Measurements from ENCODE around the gene DAAM2. TPM values are rescaled to one million over a fixed set of nuclear protein-coding genes. Genes with fewer than 3 reads are reported as not detected.
A peak's percentile ranks its signal among the peaks of the same experiment; 100 is the strongest.

DAAM2 gene
- total RNA-seq, 1 donor from 2014 or later = 37.2 TPM

DNA sequence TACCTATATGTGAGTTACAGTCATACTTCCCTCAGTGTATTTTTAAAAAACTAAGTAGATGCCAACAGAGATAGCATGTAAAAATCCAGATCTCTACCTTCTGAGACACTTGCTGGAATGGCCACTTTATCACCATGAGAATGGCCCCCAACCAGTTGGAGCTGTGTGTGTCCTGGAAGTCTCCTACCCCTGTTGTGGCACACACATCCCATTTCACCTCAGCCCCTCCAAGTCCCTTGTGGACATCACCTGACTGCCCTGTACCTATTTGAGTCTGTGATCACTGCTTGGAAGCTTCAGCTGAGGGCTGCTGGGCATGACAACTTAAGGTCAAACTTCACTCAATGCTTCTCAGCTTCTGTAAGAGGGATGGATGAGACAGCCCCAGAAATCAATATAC lies 118.0 kb downstream of the DAAM2 start:
- DNase-seq = no peak

DNA sequence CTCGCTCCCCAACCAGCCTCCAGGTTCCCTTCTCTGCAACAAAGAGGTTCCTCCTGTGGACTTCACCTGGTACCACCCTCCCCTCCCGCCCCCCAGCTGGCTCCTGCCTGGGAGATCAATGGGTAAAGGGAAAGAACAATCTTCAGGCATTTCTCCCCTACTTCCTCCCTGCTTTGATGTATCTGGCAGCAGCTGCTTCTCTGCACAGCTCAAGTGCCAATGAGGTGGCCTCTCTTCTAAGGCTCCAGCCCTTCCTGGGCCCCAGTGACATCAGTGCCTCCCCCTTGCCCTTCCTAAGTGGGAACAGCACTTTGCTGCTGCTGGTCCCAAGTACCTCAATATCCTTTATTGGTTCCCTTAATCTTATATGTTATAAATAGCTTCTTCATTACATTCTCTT lies 118.6 kb downstream of the DAAM2 start:
- DNase-seq = no peak

DNA sequence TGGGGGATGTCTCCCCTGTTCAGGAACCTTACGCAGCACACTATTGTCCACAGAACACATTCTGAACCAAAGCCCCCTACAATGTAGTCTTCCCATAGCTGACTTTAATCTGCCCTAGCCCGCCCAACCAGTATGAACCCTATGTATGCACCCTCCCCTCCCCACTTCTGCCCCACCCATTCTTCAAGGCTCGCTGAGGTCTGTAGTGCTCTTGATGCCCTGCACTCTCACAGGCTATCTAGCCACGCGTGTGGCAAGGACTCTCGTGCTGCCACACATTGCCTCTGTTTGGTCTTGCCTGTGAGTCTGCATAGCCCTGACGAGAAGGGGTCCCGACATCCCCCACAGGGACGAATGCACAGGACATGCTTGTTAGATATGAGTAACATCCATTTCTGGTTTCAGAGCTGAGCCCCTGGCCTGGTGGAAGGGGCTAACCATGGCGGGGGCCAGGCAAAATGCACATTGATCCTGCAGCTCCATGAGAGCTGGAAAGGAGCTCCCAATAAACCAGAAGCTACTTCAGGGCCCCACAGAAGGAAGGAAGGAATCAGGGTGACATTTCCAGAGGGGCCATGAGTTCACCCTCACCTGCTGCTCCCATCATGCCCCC lies 119.4 kb downstream of the DAAM2 start:
- no peak for DNase-seq

DNA sequence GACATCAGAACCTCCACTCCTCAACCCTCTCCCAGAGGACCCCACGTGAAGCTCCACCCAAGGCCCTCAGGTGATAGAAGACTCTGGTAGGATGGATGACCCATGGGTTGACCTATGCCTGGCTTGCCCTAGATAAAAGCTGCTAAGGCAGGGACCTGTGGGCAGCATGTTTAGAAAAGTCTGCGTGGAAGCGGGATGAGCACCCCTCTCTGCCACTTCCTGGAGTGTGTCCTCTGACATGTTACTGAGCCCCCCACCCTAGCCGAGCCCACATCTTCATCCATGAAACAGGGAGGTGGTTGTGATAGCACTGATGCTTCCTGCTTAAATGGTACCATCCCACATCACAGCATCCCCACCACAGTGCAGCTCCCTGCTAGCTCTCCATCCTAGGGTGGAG lies 120.3 kb downstream of the DAAM2 start:
- DNase-seq = no peak

DNA sequence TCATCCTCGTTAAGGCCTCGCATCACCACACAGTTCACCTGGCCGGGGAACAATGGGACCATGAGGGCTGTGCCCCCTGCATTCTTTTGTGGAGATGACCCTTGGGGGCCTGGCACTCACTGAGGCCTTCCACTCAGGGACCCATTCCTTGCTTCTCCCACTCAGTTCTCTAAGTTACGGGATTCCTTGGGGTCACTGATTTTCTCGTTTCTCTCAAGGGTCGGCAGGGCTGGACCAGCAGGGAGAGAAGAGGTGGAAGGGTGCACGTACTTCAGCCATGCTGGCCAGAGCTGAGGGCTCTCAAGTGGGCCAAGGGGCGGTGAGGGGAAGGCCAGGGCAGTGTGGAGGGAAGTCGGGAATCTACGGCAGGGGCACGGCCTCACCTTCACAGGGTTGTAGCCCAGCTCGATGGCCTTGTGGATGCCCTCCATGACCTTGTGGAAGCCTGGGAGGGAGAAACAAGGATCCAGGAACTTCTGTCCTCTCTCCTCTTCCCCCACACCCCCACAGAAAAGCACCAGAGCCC lies 121.3 kb downstream of the DAAM2 start:
- DNase-seq = no peak

DNA sequence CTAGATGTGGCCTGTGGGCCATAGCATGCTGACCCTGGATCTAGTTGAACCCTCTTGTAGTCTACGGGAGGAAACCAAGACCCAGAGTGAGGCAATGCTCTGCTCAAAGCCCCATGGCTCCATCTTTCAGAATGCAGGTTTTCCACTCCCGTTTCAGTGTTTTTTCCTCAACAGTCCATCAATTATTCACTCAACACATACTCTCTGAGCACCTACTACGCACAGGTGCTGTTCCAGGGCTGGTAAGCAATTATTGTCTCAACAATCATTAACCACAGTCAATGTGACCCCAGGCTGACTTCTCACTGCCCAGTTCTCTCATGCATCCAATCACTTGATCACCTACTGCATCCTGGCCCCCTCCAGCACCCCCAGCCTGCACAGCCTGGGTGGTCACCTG lies 122.1 kb downstream of the DAAM2 start:
- DNase-seq = no peak

DNA sequence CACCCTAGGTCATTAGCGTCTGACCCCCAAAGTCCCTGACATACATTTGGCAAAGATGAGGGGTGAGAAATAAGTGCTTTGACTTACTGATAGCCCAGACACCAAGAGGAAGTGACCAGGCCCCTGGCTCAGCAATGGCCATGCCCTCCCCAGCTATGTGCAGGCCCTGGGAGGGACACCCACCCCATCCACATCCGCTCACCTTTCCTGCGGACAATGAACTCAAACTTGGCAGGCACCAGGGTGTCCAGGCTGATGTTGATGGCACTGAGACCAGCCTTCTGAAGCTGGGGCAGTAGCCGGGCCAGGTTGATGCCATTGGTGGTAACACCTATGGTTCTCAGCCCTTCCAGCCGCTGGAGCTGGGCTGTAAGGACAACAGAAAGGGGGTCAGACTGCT lies 123.7 kb downstream of the DAAM2 start:
- DNase-seq = no peak

DNA sequence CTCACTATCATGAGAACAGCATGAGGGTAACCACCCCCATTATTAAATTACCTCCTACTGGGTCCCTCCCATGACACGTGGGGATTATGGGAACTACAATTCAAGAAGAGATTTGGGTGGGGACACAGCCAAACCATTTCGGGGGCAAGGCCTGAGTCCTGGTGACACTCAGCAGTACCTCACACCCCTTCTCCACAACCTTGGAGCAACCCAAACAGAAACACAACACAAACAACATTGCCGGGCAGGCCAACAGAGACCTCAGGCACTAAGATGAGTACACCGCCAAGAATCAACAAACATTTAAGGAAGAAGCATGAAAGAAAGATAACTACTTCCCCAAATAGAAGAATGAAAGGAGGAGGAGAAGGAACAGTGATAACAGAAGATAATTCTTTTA lies 125.2 kb downstream of the DAAM2 start:
- DNase-seq = no peak

DNA sequence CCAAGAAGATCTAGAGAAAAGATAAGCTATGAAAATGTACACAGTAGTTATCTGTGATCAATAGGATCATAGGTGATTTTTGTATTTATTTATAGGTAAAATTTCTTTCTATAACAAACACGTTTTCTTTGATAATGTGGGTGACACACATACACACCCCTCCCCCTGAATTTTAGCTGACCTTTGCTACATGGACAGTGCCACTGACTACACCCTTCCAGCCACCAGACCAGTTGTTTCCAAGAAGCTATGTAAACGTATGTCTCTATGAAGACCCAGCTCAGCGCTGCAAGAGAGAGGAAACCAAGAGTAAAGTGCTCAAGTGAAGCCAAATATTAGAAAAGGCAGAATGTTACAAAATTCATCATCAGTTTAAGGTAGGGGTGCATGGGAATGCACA lies 125.8 kb downstream of the DAAM2 start:
- DNase-seq = no peak

DNA sequence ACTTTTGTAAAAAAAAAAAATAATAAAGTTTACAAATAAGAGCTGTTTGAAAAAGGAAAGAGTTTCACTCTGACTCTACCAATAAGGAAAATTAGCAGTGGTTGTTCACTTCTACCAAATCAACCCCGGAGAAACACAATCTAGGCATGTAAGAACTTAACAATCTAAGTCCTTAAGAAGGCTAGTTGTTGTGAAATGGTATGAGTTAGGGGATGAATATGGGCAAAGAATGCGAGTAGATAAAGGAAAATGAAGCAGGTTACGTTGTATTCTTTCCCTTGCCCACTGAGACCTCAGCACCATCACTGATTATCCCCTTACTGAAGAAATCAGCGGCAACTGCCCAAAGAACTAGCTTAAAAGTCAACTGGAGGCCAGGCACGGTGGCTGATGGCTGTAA lies 126.7 kb downstream of the DAAM2 start:
- no peak for DNase-seq

DNA sequence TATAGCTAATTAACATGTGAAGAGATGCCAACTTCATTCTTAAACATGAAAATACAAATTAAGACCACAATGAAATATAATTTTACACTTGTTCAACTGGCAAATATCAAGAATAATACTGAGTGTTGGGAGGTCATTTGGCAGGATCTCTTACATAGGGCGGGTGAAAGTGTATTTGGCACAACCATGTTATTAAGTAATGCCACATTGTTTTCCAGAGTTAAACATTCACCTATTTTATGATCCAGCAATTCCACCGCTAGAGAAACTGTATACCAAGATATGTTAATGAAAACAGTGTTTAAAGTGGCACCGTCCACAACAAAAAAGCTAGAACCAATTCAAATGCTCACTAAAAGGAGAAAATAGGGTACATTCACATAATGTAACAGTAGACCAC lies 128.0 kb downstream of the DAAM2 start:
- no peak for DNase-seq

DNA sequence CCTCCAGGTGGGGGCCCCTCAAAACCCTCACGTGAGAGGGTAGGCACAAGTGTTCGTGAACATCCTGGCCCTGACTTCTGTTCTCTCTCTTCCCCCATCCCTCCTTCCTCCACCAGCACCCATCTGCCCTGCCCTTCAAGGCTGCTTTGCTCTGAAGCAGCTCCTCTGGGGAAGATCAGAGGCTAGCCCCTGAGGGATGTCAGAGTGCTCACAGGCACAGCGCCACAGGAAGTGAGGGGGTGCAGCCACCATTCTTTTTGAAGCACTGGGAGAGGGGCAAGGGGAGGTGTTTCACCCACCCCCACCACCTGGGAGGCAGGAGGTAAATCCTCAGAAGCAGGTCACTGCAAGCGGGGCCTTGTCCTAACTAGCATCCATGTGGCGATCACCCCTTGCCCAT lies 130.6 kb downstream of the DAAM2 start:
- DNase-seq = no peak

DNA sequence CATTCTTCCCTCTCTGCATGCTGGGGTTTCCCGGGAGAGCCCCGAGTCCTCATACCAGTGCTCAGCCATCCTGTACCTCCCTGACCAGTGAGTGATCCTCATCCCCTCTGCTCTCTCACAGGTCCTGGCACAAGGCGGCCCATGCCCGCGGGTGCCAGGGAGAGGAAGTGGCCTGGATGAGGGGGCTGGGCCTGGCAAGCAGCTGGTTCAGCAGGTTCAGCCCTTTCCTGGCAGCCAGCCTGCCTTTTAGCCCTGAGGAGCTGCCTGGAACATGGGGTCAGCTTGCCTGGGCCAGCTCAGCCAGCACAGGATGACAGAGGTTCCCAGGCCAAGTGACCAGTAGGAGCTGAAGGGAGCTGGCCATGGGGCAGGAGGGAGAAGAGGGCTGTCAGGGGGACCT lies 131.2 kb downstream of the DAAM2 start:
- DNase-seq = no peak

DNA sequence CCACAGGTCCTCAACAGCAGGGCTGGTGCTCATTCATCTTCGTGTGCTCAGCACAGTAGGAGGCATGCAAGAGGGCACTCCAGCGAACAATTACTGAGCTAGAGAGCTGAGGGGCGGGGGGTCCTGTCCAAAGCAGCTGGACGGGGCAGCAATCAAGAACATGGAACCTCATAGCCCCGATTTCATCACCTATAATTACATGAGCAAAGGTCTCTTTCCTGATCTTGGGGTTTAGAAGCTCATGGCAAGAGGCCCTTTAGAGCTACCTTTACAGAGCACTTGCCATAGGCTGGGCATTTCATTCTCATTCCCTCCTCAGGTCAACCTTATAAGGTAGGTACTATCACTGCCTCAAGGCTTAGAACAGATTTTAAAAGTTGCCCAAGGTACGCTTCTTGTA lies 131.7 kb downstream of the DAAM2 start:
- no peak for DNase-seq

DNA sequence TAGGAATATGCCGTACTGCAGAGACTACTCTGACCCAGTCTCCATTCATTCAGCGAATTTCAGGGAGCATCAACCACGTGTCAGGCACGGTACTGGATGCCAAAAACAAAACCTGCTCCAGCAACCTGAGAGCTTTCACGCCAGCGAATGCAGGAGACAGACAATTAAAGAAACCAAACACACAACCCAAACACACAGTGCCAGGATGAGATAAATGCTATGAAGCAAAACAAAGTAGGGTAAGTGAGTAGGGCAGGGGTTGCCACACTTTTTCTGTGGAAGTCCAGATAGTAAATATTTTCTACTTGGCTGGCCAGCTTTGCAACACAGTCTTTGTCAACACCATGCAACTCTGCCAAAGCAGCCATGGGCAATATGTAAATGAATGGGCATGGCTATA lies 132.1 kb downstream of the DAAM2 start:
- DNase-seq = no peak

DNA sequence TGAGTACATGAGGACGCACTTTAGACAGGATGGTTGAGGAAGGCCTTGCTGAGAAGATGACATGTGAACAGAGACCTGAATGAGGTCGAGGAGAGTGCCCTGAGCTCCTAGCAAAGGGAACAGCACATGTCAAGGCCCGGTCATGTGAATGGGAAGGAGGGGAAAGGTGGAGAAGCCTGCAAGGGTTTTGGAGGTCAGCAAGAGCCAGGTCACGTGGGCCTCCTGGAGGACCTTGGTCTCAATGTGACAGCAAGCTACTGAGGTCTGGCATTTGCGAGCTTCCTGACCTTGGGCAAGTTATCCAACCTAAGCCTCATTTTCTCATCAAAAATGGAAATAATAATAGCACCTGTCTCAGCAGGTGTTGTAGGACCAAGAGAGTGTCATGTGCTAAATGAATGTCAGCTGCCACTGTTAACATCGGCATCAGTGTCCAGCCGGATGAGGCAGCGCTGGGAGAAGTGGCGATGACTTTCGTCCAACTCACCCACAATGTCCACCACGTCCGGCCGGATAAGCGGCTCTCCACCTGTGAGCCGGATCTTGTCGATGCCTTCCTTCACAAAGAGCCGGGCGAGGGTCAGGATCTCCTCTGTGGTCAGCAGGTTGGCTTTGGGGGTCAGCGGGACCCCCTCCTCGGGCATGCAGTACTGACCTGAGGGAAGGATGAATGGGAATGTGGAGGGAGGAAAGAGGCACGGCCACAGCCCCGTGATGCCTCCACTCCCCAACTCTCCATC lies 133.2 kb downstream of the DAAM2 start:
- no peak for DNase-seq

DNA sequence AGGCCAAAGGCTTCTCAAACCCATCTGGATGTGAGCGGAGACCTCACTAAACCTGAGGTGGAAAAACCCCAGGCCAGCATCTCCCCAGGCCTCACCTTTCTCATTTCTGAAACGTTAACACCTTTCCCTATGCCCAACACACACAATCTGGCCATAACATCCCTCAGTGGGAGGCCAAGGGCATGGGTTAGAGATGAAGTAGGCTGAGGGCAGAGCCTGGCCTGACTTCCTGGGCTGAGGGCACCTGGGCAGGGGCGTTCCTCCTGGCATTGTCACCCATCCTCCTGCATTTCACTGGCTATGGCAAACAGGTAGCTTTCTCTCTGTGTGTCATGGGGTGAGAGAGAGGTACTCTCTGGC lies 133.7 kb downstream of the DAAM2 start:
- DNase-seq = no peak

DNA sequence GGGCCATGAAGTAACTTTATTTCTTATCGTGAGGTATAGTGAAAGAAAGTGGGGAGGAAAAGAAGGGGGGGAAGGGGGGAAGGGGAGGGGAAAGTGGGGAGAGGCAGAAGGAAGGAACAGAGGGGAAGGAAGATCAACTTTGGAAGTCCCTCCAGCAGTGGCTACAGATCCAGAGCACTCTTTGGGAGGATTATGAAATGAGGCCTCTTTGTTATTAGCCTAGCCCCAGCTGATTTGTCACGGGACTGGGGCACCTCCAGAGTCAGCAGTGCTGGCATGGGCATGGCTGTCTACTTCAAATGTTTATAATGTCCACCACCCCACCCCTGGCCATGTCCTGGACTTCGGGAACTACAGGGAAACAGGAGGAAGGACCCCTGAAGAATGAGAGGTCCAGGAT lies 134.5 kb downstream of the DAAM2 start:
- DNase-seq = no peak

DNA sequence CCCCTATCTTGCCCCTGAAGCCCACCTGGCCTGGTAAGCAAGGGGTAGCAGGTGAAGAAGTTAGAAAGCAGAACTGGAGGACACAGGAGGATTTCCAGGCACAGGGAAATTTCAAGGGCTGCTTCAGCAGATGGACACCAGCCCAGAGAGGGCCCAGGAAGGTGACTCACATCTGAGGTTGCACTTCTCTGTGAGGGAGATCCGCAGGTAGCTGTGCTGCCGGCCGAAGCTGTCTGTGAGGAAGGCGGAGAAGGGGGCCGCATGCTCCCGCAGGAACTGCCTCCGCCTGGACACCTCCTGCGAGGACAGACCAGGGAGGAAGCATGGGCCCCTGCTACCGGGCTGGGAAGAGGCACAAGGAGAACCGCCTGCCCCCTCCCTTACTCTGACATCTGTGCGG lies 135.0 kb downstream of the DAAM2 start:
- no peak for DNase-seq

DNA sequence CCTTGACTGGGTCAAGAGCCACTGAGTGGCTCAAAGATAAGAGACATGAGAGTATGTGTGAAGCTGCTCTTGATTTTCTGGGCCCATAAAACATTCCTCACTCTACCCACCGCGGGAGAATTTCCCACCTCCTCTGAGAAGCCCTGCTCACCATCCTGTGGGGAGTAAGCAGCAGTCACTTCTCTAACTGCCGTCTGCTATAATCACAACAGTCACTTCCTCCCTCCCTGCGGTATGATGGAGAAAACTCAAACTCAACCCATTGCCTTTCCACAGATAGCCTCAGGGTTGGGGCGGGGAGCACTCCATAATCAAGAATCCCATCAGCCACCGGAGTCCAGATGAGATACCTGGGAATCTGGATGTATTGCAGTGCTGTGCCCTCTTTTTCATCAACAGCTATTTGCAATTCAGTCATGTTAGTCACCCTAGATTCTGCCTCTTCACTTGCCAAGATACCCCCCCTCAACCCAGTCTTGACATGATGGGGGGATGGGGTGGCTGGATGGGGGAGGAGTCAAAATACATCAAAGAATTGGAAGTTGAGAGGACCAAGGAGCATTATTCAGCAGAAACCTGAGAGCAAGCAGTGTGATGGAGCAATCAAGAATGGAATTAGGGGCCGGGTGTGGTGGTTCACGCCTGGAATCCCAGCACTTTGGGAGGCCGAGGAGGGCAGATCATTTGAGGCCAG lies 137.0 kb downstream of the DAAM2 start:
- DNase-seq = no peak

DNA sequence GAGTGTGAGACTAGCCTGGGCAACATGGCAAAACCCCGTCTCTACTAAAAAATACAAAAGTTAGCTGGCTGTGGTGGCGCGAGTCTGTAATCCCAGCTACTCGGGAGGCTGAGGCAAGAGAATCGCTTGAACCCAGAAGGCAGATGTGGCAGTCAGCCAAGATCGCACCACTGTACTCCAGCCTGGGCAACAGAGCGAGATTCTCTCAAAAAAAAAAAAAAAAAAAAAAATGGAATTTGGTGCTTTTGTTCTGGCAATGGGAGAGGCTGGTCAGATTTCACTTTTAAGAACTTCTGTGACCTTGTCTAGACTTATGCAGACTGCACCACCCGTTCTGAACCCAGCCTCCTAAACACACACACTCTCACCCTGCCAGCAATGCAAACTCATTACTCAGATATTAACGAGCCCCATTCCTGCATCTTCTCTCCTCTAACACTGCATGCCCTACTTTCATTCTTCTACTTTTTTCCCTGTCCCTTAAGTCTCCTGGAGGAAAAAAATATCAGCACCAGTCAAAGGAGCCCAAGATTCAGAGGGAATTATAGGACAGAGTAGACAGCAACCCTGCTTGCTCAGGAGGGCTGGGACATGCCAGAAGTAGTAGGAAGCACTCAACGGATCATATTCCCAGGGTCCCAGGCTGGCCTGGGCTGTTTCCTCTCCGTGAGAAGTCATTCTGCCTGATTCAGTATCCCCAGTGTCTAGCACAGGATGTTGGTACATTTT lies 137.7 kb downstream of the DAAM2 start:
- peak; percentile 13 for DNase-seq

DNA sequence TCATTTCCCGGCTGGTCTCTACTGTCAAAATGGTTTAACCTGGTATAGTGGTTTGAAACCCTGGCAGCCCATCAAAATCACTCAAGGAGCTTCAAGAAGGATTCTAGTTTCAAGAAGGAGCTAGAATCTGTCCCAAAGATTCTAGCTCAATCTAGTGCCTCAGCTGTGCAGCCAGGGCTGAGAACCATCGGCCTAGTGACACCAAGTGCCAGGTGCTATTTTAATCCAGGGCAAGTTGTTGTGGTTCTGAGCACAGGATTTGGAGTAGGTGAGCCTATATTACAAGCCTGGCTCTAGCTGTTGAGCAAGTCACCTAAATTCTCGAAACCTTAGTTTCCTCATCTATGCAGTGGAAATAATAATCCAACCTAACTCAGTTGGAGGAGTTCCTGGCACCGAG lies 138.4 kb downstream of the DAAM2 start:
- no peak for DNase-seq

DNA sequence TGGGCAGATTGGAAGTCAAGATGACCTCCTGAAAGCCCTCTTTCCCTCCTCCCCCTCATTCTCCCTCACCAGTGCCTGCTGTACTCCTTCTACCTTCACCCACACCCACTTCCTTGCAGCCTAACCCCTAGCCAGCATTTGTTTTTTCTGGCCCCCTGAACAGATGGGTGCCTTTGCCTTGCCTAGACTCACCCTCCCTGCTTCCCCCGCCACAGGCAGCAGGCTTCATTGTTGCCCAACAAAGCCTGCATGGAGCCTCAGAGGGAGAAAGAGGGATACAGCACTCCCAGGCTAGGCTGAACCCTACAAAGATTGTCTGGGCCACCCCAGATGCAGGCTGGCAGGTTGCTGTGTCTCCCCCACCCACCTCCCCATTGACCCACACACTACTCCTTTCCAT lies 139.4 kb downstream of the DAAM2 start:
- no peak for DNase-seq

All from tongue (tissue), 2 donors.